Right ventricle myocardium superior (tissue), 1 donor: ENCODE results near the gene KPNA4. TPM values are rescaled to one million over a fixed set of nuclear protein-coding genes. Genes with fewer than 3 reads are reported as not detected.
"Not testable (repeated sequence)": the region's sequence is repeated elsewhere in the genome, so short reads cannot be mapped to it uniquely, and the experiment has no call there.

Experiments
- ATAC-seq: fragments of 200-7000 bp; cut with Tn5 transposase; one replicate; pipeline ENCODE4 v1.9.1; 2020; ENCODE audit warnings: mild to moderate bottlenecking; ENCODE audit not compliant: poor library complexity
- DNase-seq: peaks from one replicate; pipeline ENCODE4 v3.0.0-alpha.2; 2020
- intact Hi-C: fragments of 100-400 bp; cut with DNase I; formaldehyde crosslinking; loops from one replicate; pipeline ENCODE4 v1.11.2; 2022
- long read RNA-seq: library from polyadenylated mRNA; unstranded; transcript quantifications from one replicate; pipeline ENCODE4 v2.0.0, GENCODE V29; 2021
- total RNA-seq: library from RNA; stranded (reverse); fragmentation: NEBNext Ultra II Directional; extraction: Animal tissue kit (Norgen Biotek cat#: 25700); gene quantifications from one replicate; pipeline ENCODE4 v1.2.1, GENCODE V29; 2021
- donor health status: DM: no; HTN: yes; CAD: no; lungs with severe emphysema.

The KPNA4 gene
- total RNA-seq, result 114 TPM
- long read RNA-seq, full-length matches to known transcripts, result 247 of 263 reads
- long read RNA-seq, partial matches to known transcripts, result 5 of 263 reads
- long read RNA-seq, other reads (novel, unspliced or antisense), result 11 of 263 reads

- intact Hi-C loops, result loop anchor here (10.0 kb wide), 1 partner anchor 189 kb away; the partner anchor contains the start of gene PPM1L
- ATAC-seq (peak; percentile 97), DNase-seq (peak; percentile 98)
Measured at GRCh38 chr3:160565442-160566403, at the start of gene KPNA4. Gene KPNA4 (minus strand): TSS chr3:160565571. CDS start chr3:160565282, 289 bp downstream.

GRCh38 chr3:160613661-160614060 lies 48.3 kb upstream of the KPNA4 start:
- intact Hi-C loops, result no loop called here

GRCh38 chr3:160612386-160613075 lies 47.2 kb upstream of the KPNA4 start:
- intact Hi-C loops, result no loop called here
- no peak for ATAC-seq
- no peak for DNase-seq

More at GRCh38 chr3:160613661-160614060, 48.3 kb upstream of the KPNA4 start:
- ATAC-seq, result no peak
- DNase-seq, result no peak

- no peak for ATAC-seq
Measured at GRCh38 chr3:160611141-160611540, 45.8 kb upstream of the KPNA4 start.

GRCh38 chr3:160608870-160609269 lies 43.5 kb upstream of the KPNA4 start:
- no peak for ATAC-seq
- no peak for DNase-seq
- intact Hi-C loops, result no loop called here

More at GRCh38 chr3:160611141-160611540, 45.8 kb upstream of the KPNA4 start:
- DNase-seq, result no peak
- intact Hi-C loops, result no loop called here

- no peak for ATAC-seq
- intact Hi-C loops, result no loop called here
- no peak for DNase-seq
Measured at GRCh38 chr3:160607826-160608225, 42.5 kb upstream of the KPNA4 start.

GRCh38 chr3:160605315-160605714 lies 39.9 kb upstream of the KPNA4 start:
- ATAC-seq (no peak), DNase-seq (no peak)
- intact Hi-C loops, result no loop called here

GRCh38 chr3:160603845-160604244 lies 38.5 kb upstream of the KPNA4 start:
- DNase-seq, intact Hi-C loops, ATAC-seq: not testable (repeated sequence)

- DNase-seq (no peak), ATAC-seq (no peak)
- intact Hi-C loops, result no loop called here
Measured at GRCh38 chr3:160602259-160602658, 36.9 kb upstream of the KPNA4 start.

- intact Hi-C loops, result no loop called here
- no peak for DNase-seq
- ATAC-seq, result no peak
Measured at GRCh38 chr3:160601288-160601687, 35.9 kb upstream of the KPNA4 start.

- DNase-seq (no peak), ATAC-seq (no peak)
- intact Hi-C loops, result no loop called here
Measured at GRCh38 chr3:160598865-160599264, 33.5 kb upstream of the KPNA4 start.

GRCh38 chr3:160588023-160588422 lies 22.7 kb upstream of the KPNA4 start:
- intact Hi-C loops, result no loop called here
- ATAC-seq (no peak), DNase-seq (no peak)

- ATAC-seq (peak; percentile 39), DNase-seq (no peak)
- intact Hi-C loops, result no loop called here
Measured at GRCh38 chr3:160587105-160587504, 21.7 kb upstream of the KPNA4 start.

- no peak for DNase-seq
- intact Hi-C loops, result no loop called here
- no peak for ATAC-seq
Measured at GRCh38 chr3:160586679-160587078, 21.3 kb upstream of the KPNA4 start.

GRCh38 chr3:160583451-160583850 lies 18.1 kb upstream of the KPNA4 start:
- no peak for DNase-seq
- no peak for ATAC-seq
- intact Hi-C loops, result no loop called here

GRCh38 chr3:160580938-160581337 lies 15.6 kb upstream of the KPNA4 start:
- intact Hi-C loops, result no loop called here
- DNase-seq, result no peak
- ATAC-seq, result no peak

- intact Hi-C loops, result no loop called here
- no peak for DNase-seq
- peak; percentile 87 for ATAC-seq
Measured at GRCh38 chr3:160577556-160578195, 12.3 kb upstream of the KPNA4 start.

GRCh38 chr3:160577093-160577492 lies 11.7 kb upstream of the KPNA4 start:
- DNase-seq (no peak), ATAC-seq (peak; percentile 87)
- intact Hi-C loops, result no loop called here

GRCh38 chr3:160576621-160577020 lies 11.2 kb upstream of the KPNA4 start:
- ATAC-seq (peak; percentile 59), DNase-seq (no peak)
- intact Hi-C loops, result no loop called here
